Ammon's horn (tissue), 1 donor: Measurements from ENCODE around the gene DAB1.

Experiments
- DNase-seq: peaks from one replicate; pipeline ENCODE4 v3.0.0-alpha.2; 2016; ENCODE audit warnings: low spot score

The DAB1 gene

DNA sequence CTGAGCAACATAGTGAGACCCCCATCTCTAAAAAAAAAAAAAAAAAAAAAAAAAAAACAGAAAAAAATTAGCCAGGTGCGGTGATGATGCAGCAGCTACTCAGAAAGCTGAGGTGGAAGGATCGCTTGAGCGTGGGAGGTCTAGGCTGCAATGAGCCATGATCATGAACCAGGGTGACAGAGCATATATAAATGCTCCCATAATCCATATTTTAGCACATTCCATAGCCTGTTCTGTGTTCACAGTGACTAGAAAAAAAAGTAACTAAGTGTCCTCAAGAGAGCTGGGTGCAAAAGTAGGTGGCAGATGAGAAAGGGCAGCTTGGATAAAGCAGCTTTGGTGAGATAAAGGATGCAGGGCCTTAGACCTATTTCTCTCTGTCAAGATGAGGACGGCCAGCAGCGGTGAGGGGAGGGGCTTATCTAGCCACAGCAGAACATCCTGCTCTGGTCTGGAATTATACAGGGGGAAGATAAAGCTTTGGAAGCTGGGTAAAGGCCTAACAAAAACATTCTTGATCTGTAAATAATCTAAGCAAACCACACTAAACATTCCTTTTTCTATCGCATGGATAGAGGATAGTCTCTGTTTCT lies 205.3 kb downstream of the DAB1 start:
- DNase-seq = no peak

DNA sequence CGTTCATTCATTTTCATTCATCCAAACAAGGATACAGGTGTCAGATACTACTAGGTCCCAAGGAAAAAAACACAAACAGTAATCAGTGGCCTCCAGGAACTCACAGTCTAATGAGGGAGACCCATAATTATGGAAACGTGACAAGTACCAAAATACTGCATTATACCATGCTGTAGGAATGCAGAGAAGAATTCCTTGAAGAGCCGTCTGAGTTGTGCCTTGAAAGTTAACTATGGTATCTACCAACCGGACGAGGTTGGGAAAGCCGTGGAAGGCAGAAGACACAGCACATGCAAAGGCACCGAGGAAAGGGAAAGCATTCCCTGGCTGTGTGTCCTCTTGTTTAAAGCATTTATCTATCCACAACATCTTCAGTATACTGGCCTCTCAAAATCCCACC lies 206.0 kb downstream of the DAB1 start:
- DNase-seq = no peak

DNA sequence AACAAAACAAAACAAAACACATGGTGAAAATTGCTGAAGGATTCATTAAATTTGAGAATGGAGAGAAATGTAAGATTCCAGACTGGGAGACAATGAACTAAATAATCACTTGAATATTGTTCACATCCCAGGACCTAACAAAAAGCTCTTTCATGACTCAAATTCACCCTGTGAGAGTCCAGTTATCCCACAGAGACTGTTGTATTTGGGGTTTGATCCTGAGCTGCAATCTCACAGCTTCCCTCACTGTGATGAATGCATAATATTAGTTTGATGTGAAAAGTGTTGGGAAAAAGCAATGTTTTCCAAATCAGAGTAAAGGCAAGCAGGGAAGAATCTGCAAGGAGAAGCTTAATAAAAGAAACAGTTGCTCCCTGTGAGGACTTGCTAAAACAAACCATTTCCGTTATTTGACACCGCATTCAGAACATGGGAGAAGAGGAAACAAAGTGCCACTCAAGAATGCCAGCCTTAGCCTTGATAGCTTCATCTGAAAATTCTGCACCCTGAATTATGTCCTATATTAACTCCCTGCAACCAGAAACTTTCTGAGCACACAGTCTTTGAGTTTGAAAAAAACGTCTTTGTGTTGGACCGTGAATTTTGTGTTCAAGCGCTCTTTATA lies 208.8 kb downstream of the DAB1 start:
- DNase-seq = no peak

DNA sequence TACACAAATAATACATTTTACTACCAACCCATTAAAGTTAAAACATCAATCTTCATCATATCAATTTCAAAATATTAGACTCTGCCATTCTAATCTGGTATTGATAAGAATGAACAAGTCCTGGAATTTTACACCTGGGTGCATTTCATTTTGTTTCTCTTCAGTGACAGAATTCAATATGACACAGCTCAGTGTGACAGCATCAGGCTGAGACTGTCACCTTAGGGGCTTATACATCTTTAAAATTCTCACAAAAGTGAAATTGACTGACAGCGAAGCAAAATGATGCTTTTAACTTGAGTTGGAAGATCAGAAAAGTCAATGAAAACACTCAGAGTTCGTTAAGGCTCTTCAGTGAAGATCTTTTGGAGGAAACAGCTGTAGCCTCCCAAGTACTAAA lies 213.0 kb downstream of the DAB1 start:
- no peak for DNase-seq

DNA sequence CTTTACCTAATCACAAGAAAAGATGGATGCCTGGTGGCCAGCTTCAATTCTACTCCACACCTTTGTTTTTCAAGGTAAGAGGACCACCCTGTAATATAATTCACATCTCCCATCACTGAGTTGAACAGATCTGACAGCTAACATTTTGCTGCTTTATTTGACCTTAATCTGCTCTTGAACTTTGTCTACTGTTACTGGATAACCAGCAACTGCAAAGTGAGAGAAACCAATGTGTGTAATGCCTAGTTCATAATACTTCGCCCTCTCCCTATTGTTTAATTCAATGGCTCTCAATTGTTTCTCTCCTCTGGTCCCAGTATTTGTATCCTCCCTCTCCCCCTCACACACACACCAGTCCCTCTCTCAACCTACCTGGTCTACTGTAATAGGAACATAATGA lies 214.4 kb downstream of the DAB1 start:
- no peak for DNase-seq

DNA sequence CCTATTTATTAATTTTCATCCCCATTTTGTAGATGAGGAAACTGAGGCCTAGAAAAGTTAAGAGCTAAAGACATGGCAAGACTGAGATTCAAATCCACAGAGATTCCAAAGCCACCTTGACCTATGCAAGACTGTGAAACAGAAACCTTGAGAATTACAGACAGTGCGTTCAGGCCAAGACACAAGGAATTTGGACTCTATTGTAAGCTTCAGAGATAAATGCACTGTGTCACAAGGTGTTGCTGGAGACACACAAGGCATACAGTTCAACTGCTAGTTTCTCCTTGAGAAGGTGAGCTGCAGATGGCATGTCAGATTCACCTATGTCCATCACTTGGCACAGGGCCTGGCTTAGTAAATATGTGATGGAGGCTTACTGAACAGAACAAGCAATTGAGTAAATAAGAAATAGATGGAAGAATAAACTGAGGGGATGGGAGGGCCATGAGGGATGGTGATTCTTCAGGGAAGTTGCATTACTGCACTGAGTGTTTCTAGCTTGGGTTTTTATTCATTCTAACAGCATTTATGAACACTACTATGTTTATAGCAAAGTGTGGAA lies 215.0 kb downstream of the DAB1 start:
- no peak for DNase-seq

DNA sequence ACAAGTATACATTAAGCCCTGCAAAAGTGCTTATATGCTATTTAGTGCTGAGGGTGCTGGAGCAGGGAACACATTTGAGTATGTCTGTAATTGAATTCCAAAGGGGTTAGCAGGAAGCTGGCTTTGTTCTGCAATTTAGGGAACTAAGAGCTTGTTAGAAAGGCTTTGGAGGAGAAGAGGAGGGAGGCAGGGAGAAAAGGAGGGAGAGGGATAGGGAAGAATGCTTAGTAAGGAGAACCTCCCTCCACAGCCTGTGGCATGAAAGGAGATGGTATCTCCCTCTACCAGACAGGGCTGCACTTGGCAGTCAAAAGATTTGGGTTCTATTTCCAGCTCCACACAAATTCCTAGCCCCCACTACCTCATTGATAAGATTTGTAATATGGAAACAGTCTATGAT lies 217.8 kb downstream of the DAB1 start:
- no peak for DNase-seq

DNA sequence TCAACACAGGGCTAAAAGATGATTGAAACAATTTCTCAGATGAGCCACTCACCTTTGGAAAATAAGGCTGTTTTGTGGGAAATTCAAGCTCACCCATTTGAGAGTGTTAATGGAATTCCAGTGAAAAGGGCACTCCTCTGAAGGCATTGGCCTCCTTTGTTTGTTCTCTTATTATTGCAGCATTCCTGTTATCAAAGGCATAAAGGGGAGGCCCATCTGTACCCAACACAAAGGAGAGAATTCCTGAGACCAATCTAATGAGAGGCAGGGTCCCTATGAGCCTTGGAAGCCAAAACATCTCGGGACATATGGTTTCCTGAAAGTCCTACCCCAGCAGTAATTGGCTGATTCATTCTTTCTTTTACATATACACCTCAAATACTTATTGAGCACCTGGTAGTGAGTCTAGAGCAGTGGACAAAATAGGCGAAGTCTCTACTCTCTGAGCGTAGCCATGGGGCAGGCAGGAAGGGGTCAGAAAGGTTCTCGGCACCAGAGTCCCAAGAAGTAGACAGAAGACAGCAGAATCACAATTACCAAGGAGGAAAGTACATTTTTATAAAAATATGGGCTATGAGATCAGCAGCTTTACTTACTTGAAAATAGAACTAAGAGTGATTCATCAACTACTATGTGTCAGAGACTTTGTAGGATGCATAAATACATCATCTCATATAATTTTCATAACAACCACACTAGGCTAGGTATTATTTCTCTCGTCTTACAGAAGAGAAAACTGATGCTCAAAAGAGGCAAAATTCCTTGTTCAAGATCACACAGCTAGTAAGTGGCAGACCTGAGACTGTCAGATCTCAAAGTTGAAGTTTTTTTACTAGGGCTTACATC lies 218.7 kb downstream of the DAB1 start:
- no peak for DNase-seq

DNA sequence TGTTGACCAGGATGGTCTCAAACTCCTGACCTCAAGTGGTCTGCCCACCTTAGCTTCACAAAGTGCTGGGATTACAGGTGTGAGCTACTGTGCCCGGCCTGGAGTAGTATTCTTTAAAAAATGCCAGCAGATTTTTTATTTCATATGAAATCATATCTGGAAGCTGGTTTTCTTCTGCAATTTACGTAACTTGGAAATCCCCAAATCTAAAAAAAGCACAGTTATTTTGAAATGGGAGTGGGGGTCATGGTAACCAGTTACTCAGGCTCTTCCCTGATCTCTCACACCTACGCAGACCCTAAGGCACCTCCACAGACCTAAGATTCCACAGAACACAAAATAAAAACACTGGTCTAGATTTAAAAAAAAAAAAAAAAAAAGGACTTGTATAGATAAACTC lies 219.8 kb downstream of the DAB1 start:
- no peak for DNase-seq

DNA sequence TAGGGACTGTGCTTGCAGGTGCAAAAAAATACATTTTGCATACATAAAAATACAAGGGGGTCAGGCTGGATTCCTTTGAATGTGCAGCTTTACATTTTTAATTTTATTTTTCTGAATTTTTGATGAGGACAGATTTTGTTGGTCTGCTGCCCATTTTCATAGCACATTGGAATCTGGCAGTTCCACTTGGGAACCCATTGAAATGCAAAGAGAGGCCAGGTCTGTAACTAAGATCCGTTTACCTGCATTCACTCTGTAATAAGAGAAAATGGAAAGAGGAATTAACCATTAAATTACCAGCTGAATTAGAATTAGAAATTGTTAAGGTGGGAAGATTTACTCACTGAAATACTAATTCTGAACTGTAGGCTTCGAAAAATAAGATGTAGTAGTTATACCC lies 221.6 kb downstream of the DAB1 start:
- no peak for DNase-seq

DNA sequence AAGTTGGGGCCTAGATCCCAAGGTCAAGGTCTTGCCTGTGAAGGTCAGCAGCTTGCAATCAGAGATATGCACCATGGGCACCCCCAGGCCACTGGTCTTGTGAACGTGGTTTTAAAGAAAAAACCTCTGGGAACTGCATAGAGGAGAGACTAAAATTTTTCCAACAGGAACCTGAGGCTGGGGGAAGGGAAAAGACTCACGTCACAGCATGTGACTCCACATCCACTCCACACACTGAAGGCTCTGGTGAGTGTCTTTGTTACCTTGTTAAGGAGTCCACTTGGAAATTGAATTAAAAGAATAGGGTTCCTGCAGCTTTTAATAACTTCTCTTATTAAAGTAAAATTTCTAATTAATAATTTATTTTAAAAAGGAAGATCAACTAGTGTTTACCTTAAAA lies 224.9 kb downstream of the DAB1 start:
- DNase-seq = no peak

DNA sequence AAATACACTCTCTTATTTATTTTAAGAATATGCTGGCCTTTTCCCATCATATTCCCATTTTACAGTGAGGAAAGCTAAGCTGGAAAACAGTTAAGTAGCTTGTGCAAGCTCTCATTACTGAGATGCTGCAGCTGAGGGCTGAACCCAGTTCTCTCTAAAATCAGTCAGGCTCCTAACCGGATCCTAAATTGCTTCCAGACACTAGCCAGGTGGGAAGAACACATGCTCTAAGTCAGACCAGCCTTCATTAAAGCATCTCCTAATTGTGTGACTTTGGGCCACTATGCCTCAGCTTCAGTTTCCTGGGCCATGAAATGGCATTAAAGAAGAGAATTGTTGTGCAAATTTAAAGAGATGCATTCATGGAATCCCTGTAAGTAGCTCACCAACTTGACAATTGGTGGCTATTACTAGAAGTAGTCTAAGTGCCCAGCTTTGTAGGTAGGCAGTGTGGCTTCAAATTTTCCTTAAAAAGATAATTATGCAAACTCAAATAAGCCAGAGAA lies 228.4 kb downstream of the DAB1 start:
- no peak for DNase-seq

DNA sequence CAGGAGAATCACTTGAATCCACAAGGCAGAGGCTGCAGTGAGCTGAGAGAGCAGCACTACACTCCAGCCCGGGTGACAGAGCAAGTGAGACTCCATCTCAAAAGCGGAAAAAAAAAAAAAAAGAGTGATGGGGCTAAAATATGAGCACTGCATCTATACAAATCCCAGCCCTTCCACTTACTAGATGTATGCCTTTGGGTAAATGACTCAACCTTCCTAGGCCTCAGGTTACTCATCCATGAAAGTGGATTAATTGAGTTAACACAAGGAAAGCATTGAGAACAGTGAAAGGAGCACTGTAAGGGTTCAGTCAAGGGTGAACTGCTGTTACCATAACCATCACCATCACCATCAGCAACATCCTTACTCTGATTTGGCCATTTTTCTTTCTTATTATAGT lies 231.6 kb downstream of the DAB1 start:
- DNase-seq = no peak

DNA sequence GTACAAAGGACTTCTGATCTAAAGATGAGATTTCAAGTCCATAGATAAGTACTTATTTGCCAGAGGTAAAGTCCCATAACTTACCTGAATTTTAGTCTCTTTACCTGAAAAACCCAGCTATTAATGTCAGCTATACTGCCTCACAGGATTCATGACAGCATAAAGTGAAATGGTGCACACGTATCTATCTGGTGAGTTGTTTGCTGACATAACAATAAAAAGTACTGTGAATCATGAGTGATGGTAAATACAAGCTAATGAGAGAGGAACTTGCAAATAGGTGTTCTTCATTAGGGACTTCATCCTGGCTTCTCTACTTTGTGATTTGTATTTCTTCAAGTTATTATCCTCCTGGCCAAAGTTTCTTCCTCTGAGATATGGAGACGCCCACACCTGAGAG lies 233.0 kb downstream of the DAB1 start:
- no peak for DNase-seq

DNA sequence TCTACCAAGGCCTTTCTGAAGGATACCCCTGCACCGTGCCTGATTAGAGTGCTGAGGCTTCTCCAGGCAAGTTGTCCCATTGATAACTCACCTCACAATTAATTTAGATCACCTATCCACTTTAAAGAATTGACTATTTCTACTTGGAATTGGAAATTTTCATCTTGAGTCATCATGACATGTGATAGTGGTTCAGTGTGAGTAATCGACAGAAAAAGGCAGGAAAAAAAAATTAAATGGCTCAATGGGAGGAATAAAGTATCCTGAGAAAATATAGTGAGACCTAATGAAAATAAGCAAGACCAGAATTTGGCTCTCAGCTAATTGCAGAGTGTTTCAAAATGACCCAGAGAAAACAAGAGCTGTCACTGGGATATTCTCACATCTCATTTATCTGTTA lies 235.7 kb downstream of the DAB1 start:
- no peak for DNase-seq

DNA sequence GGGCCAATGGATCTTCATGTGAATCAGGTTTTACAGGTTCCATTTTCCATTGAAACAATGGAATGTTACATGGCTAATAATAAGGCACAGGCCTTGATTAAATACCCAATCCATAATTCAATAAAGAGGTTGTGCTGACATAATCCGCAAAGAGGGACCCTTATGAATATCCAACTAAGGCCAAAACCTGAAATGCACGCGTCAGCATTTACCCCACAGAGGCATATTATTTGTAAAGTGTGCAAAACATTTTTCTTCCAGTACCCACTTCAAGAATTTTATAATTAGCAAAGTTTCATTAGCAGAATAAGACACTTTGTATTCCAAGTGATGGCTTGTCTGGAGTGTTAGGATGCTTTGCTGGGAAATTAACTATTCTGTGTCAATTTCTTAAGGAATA lies 237.4 kb downstream of the DAB1 start:
- DNase-seq = no peak

DNA sequence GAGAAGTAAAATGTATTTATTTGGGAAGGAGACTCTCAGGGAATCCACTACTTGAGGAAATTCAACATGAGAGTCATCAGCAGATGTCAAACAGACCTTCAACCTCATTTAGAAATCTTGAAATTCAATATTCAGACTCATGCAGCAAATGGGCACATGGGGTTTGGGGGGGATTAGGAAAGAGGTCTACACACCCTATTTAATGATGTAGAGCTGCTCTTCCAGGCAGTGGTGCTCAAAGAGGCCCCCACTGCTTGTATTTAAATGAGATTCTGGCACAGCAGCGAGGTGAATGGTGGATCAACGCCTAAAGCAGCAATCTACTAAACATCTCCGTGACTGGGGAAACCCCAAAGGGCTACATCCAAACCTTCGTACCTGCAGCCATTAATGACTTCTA lies 244.9 kb downstream of the DAB1 start:
- no peak for DNase-seq

DNA sequence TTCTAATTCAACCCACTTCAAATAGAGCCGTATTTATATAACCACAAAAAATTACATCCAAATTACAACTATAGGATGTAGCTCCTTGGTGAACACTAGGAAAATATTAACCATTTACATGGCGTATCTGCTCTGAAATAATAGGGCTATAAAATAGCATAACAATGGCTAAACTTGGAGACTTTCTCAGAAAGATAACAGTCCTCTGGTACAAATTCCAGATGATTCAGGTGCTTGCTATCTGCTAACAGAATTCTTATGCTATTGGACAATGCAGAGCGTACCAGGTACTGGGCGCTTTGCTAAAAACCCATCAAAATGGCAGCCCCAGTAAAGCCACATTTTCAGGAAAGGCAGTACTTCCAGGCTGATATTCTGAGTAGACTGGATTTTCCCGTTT lies 248.4 kb downstream of the DAB1 start:
- DNase-seq = no peak

DNA sequence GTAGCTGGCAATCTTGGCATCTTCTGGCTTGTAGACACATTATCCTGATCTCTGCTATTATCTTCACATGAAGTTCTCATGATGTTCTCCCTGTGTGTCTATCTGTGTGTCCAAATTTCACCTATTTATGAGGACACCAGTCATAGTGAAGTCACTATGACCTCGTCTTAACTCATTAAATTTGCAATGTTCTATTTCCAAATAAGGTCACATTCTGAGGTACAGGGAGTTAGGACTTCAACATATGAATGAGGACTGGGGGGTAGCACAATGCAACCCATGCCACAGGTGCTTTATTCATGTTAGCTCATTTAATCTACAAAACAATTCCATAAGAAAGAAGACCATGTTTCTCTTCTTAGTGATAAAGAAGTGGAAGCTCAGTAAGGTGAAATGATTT lies 251.8 kb downstream of the DAB1 start:
- DNase-seq = no peak

DNA sequence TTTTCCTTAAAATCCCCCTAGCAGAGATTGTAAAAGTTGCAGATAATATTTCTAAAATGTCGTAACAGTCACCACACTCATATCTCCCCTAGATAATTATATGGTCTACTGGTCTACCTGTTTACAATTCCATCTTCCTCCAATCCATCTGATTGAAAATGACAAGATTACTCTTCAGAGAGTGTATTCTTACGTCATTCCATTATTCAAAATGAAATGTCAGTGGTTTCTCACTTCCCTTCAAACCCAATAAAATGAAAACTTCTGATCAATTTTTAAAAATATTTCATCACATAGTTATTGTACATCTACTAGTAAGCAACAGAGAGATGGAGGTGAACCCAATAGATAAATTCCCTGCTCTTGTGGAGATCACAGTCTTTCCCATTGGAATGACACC lies 255.9 kb downstream of the DAB1 start:
- no peak for DNase-seq

DNA sequence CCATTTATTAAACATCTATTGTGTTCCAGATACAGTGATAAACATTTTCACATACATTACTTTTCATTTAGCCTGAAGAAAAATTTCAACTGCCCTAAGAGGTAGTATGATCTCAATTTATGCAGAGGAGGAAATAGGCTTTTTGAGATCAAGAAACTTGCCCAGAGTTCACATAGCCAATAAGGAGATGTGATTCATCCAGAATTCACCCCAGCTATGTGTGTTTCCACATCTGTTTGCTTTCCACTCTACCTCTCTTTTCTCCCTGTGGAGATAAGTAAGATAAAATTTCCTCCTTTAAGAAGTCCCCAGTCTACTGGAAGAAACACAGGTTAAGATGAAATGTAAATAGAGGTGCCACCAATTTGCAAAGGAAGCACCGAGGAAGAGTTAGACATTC lies 258.3 kb downstream of the DAB1 start:
- DNase-seq = no peak

DNA sequence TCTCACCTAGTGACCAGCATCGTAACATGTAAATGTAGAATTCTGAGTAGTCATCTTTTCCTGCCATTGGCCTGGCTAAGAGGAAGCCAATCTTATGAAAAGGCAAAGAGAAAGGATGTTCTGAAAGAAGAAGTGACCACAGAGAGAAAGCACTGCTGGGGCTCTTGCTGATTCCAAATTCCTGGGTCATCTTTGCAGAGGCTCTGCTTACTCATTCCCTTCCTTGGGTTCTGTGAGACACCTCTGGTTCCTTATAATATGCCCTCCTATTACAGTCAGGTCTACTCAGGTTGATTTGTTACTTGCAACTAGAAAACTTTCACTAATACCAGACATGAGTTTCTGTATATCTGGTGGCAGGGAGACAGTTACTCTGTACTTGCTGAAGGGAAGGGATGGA lies 259.3 kb downstream of the DAB1 start:
- no peak for DNase-seq

DNA sequence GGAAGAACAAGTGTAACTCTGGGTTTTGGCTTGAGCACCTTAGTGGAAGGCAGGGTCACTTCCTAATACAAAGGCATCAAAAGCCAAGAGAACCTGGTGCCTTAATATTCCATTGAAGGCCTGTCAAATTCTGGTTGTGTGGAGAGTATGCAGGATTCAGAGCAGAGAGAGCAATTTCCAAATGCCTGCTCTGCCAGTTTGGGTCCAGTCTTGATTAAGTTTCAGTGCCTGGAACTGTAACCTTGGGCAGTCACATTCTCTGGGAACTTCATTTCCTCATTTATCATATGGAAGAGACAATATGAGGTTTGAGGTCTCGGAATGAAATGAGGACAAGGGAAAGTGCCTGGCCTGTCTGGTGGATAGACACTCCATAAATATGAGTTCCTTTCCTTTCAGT lies 260.1 kb downstream of the DAB1 start:
- DNase-seq = no peak
